Stomach smooth muscle (tissue), 2 donors: ENCODE measurements around the gene USP19.

ENCODE experiments used
- H3K27ac ChIP-seq: one replicate; pipeline ENCODE4 v1.7.0; 2013; ENCODE audit warnings: mild to moderate bottlenecking, low read length, inconsistent platforms
- H3K27me3 ChIP-seq, 2 donors: one replicate each; pipeline ENCODE4 v1.7.0; 2013; ENCODE audit warnings: low read length in 2 of 2; ENCODE audit not compliant: insufficient read depth in 2 of 2, control insufficient read depth in 1 of 2
- H3K36me3 ChIP-seq, 2 donors: one replicate each; pipeline ENCODE4 v1.7.0; 2013; ENCODE audit warnings: low read length in 2 of 2; ENCODE audit not compliant: control insufficient read depth in 2 of 2, insufficient read depth in 2 of 2
- H3K4me1 ChIP-seq: one replicate; pipeline ENCODE4 v1.7.0; 2013; ENCODE audit warnings: low read length; ENCODE audit not compliant: control insufficient read depth, insufficient read depth
- H3K4me3 ChIP-seq, 2 donors: one replicate each; pipeline ENCODE4 v1.7.0; 2013; ENCODE audit warnings: low read length in 2 of 2
- H3K9ac ChIP-seq, 2 donors: one replicate each; pipeline ENCODE4 v1.7.0; 2013; ENCODE audit warnings: low read length in 2 of 2, mild to moderate bottlenecking in 1 of 2
- H3K9me3 ChIP-seq, 2 donors: one replicate each; pipeline ENCODE4 v1.7.0; 2013; ENCODE audit warnings: low read length in 2 of 2; ENCODE audit not compliant: control insufficient read depth in 2 of 2
- donor health status: healthy.
- donor health status: Pancreatic carcinoma.

The USP19 gene

DNA sequence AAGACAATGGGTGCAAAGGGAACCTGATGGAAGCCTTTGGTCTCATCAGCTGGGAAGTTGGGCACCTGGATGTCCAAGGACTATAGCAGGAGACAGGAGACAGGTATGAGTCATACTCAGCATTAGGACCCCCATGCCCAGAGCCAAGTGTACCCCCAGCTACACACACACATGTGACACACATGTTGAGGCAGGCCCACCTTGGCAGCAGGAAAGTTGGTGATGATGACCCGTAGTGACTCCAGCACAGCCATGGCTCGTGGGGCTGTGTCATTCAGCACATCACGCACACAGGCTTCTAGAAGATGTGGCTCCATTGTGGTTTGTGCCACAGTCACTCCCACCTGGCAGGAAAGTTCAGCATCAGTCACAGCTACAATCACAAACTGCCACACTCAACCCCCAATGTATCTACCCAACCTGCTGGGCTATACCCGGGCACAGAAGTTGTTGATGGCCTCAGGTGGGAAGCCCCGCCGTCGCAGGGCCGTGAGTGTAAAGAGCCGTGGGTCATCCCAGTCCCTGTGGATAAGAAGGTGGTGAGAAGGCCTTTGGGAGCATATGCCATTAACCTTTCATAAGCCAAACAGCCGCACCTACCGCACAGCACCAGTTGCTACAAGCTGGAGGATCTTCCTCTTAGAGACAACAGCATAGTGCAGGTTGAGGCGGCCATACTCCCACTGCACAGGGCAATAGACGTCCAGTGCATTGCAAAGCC, 21.6 kb downstream of the USP19 start:
- H3K36me3 ChIP-seq, result peaks cover 47 to 59% of the 10 kb centered on the region in 2 donors
- no peak overlapping the region for H3K9ac ChIP-seq

DNA sequence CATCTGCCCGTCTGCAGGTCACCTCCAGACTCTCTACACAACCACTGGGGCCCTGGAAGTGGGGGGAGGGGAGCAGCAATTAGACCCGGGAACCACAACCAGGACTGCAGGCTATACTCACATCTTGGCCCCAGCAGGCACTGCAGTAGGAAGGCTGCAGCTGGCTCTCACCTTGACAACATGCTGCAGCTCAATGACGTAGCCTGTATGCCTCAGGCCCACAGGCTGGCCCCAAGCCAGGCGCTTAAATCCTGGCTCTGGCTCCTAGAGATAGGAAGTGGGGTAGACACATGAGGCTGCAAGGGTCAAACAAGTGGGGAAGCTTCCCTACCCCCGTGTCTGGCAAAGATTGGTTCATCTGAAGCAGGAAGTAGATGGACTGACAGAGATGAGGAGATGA, 22.2 kb downstream of the USP19 start:
- no peak overlapping the region for H3K9ac ChIP-seq
- no peak overlapping the region for H3K27ac ChIP-seq

More for the DNA sequence above, 21.6 kb downstream of the USP19 start:
- H3K4me1 ChIP-seq, result peaks cover 20% of the 10 kb centered on the region
- H3K9me3 ChIP-seq, result no peaks in the 10 kb centered on the region
- no peak overlapping the region for H3K4me3 ChIP-seq
- no peaks in the 10 kb centered on the region for H3K27me3 ChIP-seq
- no peak overlapping the region for H3K27ac ChIP-seq

DNA sequence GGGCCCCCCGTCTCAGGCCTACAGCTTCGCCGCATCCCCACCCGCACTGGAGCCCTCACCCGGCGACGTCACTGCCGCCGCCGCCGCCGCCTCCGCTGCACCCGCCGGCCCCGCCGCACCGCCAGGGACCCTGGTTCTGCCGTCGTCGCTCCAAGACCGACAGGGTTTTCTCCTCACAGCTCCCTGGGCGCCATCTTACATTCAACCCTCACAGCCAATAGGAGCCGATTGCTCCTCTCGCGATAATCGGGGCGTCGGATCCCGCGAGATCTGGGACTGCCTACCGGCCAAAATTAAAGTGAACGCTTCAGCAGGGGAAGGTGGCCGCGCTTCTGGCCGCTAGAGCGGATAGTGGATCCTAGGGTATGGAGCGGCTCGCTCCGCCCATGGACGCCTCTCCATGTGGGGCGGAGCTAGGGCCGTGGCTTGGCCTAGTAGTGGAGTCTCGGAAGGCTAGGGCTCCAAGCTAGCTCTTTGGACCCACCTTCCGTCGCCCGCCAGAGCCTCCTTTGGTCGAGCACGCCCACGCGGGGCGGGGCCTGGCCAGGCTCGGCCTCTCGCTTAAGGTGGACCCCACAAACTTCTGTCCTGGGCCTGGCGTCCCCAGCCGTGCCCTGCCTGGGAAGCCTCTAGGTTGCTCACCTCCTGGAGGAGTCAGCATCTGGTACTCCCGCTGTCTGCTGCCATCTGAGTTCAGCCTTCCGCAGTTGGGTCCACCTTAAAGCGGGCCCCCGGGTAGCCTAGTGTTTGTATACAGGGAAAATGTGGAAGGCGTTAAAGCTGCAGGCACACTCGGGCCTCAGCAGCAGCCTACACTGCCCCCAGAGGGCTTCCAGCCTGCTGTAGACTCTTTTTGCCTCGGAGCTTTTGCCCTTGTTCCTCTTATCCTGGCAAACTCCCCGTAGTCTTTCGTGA, 26.5 kb downstream of the USP19 start, which contains the start of gene QRICH1:
Gene QRICH1 (minus strand): TSS at position 219 of the 915 bp plus-strand sequence. CDS start 17,054 bp downstream, outside the sequence.
- Histone ChIP-seq H3K9ac (peak within 1 kb of the TSS; percentile 84 to 91), H3K9me3 (no peaks in the 10 kb centered on the region), H3K36me3 (peaks cover 15 to 23% of the 10 kb centered on the region in 2 donors), H3K4me3 (peak within 1 kb of the TSS; percentile 82 to 90), H3K27me3 (no peaks in the 10 kb centered on the region), H3K27ac (peak within 1 kb of the TSS; percentile 97), H3K4me1 (peaks cover 17% of the 10 kb centered on the region)

More for the DNA sequence above, 22.2 kb downstream of the USP19 start:
- Histone ChIP-seq H3K27me3 (no peaks in the 10 kb centered on the region), H3K36me3 (peaks cover 47 to 59% of the 10 kb centered on the region in 2 donors), H3K4me1 (peaks cover 14% of the 10 kb centered on the region), H3K4me3 (no peak overlapping the region), H3K9me3 (no peaks in the 10 kb centered on the region)

DNA sequence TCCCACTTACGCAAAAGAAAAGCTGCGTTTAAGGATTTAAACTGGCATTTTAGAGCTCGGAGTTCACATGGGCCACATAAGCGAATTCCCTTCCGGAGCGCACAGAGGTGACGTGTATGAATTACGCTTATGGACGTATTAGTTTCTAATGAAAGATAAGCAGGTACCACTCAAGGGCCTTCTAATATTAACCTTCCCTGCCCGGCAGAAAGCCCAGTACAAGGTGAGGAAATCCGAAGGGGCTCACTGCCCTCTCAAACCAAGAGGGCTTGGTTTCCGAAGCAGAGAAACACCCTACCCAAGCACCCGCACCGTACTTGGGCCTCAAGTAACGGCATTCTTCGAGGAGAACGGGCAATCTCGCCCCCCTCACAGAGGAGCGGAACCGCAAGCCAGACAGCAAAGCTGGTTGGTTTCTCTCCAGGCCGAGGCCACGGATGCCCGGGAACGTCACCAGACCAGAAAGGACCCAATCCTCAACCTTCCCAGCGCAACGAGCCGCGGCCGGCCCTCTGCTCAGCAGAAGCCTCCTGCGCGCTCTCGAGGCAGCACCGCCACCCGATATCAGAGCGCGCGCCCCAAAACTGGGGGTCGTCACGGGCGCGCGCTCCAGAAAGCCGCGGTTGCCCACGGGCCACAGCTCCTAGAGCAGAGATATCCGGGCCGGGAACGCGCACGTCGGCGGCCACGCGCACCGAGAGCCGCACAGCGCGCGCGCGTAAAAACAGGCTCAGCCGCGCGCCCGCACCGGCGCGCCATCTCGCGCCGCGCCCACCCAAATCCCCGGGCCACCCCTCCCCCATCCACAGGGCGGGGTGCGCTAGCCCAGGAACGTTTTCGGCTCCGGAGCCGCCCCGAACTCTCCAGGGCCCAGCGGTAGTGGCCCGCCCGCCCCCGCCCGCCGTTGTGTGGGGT, 27.4 kb downstream of the USP19 start:
- Histone ChIP-seq H3K9ac (peak overlapping the region; percentile 84 to 86), H3K4me1 (peaks cover 17% of the 10 kb centered on the region), H3K36me3 (peaks cover 6 to 14% of the 10 kb centered on the region in 2 donors)

DNA sequence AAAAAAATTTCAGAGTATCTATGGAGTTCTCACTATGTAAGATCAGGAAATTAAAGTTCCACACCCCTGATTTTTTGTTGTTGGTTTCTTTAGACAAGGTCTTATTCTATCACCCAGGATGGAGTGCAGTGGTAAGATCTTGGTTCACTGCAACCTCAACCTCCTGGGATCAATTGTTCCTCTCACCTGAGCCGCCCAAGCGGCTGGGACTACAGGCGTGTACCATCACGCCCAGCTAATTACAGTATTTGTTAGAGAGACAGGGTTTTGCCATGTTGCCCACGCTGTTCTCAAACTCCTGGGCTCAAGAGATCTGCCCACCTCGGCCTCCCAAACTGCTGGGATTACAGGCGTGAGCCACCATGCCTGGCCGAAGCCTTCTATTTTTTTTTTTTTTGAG, 39.2 kb downstream of the USP19 start:
- Histone ChIP-seq H3K9ac (no peak overlapping the region), H3K4me3 (no peak overlapping the region), H3K36me3 (peaks cover 4 to 11% of the 10 kb centered on the region in 2 donors), H3K4me1 (no peaks in the 10 kb centered on the region), H3K27me3 (no peaks in the 10 kb centered on the region), H3K9me3 (no peaks in the 10 kb centered on the region), H3K27ac (no peak overlapping the region)

More for the DNA sequence above, 27.4 kb downstream of the USP19 start:
- Histone ChIP-seq H3K9me3 (no peaks in the 10 kb centered on the region), H3K27me3 (no peaks in the 10 kb centered on the region), H3K4me3 (peak overlapping the region; percentile 82 to 90), H3K27ac (peak overlapping the region; percentile 97)

DNA sequence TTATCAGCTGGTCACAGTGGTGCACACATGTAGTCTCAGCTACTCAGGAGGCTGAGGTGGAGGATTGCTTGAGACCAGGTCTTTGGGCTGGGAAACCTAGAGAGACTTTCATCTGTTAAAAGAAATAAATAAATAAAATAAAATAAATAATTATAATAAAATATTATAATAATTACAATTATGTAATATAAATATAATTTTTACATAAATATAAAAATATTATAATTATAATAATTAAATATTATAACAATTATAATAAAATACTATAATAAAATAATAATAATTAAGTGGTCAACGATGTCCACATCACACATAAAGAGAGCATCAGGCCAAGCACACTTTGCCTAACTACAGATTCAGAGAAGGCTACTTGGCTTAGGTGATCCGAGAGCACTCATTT, 41.4 kb downstream of the USP19 start:
- Histone ChIP-seq H3K9me3 (no peaks in the 10 kb centered on the region), H3K27me3 (no peaks in the 10 kb centered on the region), H3K27ac (no peak overlapping the region), H3K4me1 (no peaks in the 10 kb centered on the region), H3K36me3 (peaks cover 10 to 23% of the 10 kb centered on the region in 2 donors), H3K4me3 (no peak overlapping the region), H3K9ac (no peak overlapping the region)

DNA sequence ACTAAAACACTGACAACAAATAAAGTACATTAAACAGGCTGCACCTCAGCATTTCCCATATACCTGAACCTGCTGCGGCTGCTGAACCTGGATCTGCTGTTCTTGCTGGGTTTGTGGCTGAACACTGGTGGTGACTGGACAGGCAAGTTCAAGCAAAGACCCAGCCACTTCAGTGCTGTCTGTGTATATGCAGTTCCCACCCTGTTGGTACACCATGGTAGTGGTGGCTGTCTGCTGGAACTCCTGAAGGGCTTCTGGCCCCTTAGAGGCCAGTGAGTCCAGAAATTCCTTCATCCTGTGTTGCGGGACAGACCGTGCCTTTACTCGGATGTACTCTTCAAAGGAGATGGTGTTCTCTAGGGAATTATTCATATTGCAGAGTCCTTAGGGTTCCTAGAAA, 44.0 kb downstream of the USP19 start:
- Histone ChIP-seq H3K9me3 (no peaks in the 10 kb centered on the region), H3K36me3 (peaks cover 31 to 34% of the 10 kb centered on the region in 2 donors), H3K27ac (no peak overlapping the region), H3K4me1 (no peaks in the 10 kb centered on the region), H3K4me3 (no peak overlapping the region), H3K9ac (no peak overlapping the region), H3K27me3 (no peaks in the 10 kb centered on the region)

DNA sequence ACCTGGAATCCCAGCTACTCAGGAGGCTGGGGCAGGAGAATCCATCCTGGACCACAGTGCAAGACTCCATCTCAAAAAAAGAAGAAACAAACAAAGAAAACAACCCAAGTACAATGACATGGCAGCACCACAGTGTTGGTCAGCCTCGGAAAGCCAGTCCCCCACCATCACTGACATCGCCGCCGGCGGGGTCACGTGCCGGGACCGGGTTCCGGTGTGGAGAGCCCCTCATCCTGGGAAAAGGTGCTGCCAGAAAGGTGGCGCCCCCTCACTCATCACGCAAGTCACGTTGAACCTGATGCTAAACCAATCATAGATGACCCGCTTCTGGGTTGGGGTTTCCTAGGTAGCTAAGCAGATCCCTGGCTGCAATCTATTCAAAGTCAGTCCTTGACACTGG, 44.5 kb downstream of the USP19 start:
- Histone ChIP-seq H3K27ac (no peak overlapping the region), H3K4me3 (no peak overlapping the region), H3K9ac (no peak overlapping the region), H3K4me1 (no peaks in the 10 kb centered on the region), H3K27me3 (no peaks in the 10 kb centered on the region), H3K36me3 (peaks cover 34 to 39% of the 10 kb centered on the region in 2 donors), H3K9me3 (no peaks in the 10 kb centered on the region)
